ENCODE results near the gene HIVEP1.

- TF ChIP-seq, protein P1, sequence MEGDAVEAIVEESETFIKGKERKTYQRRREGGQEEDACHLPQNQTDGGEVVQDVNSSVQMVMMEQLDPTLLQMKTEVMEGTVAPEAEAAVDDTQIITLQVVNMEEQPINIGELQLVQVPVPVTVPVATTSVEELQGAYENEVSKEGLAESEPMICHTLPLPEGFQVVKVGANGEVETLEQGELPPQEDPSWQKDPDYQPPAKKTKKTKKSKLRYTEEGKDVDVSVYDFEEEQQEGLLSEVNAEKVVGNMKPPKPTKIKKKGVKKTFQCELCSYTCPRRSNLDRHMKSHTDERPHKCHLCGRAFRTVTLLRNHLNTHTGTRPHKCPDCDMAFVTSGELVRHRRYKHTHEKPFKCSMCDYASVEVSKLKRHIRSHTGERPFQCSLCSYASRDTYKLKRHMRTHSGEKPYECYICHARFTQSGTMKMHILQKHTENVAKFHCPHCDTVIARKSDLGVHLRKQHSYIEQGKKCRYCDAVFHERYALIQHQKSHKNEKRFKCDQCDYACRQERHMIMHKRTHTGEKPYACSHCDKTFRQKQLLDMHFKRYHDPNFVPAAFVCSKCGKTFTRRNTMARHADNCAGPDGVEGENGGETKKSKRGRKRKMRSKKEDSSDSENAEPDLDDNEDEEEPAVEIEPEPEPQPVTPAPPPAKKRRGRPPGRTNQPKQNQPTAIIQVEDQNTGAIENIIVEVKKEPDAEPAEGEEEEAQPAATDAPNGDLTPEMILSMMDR (conservative IDR thresholded peaks at IDR 0.05; ENCODE audit: low read depth, low read length), result no peak
- TF ChIP-seq EZH2phosphoT487 (IDR thresholded peaks at IDR 0.05; ENCODE audit: borderline replicate concordance, low read length) (no peak), EZH2 (IDR thresholded peaks at IDR 0.05; ENCODE audit: low read length, unreplicated experiment) (no peak)
Observed at GRCh38 chr6:12129523-12129922, 117.4 kb downstream of the HIVEP1 start.
